GM18907 (cell line): ENCODE data around the gene GIGYF1.

Experiments used
- ATAC-seq: cut with Tn5 transposase; IDR thresholded peaks from one replicate; pipeline ENCODE4 v1.9.1; 2021; ENCODE audit warnings: mild to moderate bottlenecking, moderate library complexity; ENCODE audit not compliant: unreplicated experiment

GIGYF1 gene

DNA sequence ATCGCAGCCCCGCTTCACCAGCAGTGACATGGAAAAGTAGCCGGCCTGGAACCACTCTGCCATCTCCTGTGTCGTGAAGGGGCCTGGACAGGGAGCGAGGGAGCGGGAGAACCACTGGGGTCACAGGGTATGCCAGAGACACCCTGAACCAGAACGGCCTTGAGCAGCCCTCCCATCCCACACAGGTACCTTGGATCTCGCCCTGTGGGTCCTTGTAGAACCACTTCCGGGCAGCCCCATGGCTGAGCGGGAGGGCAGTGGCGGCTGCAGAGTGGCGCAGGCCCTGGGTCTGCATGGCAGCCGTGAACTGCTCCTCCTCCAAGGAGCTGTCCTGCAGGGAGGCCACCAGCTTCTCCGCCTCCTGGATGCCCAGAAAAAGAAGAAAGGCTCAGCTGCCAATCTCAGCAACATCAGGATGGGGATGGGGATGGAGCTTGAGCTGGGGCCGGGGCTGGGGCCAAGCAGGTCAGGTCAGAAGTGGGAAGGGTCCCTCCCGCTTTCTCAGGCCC, 9.5 kb downstream of the GIGYF1 start:
- ATAC-seq, result no peak

- no peak for ATAC-seq
Measured at GRCh38 chr7:100683659-100684533, 10.2 kb downstream of the GIGYF1 start.

- no peak for ATAC-seq
Measured at GRCh38 chr7:100682991-100683658, 10.9 kb downstream of the GIGYF1 start.

- ATAC-seq, result no peak
Measured at GRCh38 chr7:100682228-100682741, 11.8 kb downstream of the GIGYF1 start.

- ATAC-seq, result no peak
Measured at GRCh38 chr7:100681491-100682227, 12.4 kb downstream of the GIGYF1 start.

DNA sequence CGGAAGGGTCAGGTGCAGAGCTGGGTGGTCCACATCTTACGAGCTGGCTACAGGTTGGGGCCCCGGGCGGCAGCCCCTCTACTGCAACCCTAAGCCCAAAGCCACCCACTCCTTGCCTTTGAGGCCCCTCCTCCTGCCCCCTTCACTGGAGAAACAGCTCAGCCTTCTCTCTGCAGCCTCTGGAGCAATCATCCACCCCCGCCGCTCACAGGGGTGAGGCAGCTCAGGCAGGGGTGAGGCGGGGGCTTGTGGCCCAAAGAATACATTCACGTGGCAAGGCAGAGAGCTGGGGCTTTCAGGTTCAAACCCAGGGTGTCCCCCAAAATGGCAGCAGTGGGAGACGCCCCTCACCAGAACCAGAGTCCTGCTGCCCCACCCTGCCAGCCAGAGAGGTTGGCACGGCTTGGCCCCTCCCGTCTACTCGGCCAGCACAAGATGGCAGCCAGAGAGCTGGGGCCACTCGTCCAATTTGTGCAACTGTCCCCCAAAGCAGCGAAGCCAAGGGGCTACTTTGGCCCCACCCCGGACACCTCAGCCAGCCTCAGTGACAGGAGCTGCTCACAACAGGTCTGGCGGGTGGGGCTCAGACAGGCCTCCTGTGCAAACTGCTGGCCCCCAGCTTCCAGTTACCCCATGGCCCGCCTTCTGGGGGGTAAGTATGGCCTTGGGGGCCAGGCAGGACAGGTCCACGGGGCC, 13.3 kb downstream of the GIGYF1 start:
- no peak for ATAC-seq

DNA sequence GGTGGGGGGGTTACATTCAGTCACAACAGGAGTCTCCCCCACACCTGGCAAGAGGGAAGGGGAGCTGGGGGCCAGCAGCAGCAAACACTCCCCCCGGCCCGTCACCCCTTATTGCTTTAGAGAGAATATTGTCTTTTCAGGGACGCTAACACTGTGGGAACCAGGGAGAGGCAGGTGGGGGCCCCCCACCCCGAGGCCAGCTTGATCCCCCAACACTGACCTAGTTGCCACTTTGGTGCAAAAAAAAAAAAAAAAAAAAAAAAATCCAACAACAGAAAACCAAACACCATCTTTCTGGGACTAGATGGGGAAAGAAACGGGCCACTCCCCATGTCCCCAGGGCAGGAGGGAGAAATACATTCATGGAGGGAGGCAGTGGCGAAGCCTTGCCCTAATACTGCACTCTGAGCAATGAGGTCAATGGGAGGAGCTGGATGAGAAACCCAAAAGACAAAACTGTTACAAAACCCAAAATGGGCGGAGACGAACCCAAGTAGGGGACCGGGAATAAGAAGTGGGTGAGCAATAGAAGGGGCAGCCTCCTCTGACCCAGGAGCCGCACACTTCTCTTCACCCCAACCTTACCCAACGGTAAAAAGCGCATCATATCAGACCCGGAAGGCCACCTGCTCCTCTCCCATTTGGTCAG, 14.0 kb downstream of the GIGYF1 start:
- ATAC-seq, result no peak

DNA sequence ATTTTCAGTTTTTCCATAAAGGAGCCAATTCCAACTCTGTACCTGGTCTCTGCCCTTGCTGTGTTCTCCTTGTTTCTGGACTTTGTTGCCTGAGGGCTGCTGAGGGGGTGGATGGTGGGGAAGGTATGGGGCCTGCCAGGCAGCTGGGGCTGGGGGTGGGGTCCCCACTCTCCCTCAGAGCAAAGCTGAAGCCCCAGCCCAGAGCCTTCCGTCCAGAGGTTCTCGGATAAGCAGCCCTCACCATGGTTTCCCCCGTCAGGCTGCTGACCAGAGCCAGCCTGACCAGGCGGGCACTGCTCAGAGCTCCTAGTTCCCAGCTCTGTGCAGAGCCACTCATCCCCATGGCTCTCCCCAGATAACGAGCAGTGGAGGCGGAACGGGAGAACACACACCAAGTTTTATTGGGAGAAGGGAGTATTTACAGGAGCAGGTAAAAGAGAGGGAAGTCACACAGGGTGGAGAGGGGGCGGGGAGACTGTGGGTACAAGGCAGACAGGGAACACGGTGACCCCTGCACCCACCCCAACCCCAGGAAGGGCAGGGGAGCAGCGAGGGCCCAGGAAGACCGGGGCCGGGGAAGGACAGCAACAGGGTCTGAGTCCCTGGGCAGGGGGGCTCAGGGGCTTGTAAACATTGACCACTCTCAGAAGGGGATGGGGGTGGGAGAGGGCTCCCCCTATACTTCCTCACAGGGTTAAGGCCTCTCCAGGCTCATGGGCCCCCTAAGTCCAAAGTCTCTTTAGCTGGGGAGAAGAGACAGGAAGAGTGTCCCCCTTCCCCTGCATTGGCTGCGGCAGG, 14.7 kb downstream of the GIGYF1 start:
- ATAC-seq, result no peak

GRCh38 chr7:100678291-100678984, 15.6 kb downstream of the GIGYF1 start:
- ATAC-seq, result no peak

GRCh38 chr7:100677308-100678267, 16.5 kb downstream of the GIGYF1 start:
- ATAC-seq, result no peak

DNA sequence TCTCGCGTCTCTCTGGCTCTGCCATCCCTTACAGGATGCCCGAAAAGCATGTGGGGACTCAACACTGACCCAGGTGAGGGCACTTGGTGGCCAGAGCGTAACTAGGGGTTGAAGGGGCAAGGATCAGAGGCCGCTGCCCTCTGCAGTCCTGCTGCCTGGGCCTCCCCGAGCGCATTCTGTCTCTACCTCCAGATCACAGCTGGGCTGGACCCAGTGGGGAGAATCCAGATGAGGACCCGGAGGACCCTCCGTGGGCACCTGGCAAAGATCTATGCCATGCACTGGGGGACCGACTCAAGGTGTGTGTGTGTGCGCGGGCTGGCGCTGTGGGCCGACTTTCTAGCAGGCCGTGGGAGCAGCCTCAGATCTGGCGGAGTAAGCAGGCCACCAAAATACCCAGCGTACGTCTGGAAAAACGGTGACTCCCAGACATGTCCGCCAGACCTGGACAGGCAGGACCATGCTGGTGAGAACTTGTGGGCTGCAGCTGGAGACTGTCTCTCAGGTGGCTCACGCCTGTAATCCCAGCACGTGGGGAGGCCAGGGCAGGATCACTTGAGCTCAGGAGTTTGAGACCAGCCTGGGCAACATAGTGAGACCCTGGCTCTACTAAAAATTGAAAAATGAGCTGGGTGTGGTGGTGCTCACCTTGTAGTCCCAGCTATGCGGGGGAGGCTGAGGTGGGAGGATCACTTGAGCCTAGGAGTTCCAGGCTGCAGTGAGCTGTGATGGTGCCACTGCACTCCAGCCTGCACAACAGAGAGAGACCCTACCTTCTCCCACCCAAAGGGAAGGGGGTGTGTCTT, 17.3 kb downstream of the GIGYF1 start:
- no peak for ATAC-seq

DNA sequence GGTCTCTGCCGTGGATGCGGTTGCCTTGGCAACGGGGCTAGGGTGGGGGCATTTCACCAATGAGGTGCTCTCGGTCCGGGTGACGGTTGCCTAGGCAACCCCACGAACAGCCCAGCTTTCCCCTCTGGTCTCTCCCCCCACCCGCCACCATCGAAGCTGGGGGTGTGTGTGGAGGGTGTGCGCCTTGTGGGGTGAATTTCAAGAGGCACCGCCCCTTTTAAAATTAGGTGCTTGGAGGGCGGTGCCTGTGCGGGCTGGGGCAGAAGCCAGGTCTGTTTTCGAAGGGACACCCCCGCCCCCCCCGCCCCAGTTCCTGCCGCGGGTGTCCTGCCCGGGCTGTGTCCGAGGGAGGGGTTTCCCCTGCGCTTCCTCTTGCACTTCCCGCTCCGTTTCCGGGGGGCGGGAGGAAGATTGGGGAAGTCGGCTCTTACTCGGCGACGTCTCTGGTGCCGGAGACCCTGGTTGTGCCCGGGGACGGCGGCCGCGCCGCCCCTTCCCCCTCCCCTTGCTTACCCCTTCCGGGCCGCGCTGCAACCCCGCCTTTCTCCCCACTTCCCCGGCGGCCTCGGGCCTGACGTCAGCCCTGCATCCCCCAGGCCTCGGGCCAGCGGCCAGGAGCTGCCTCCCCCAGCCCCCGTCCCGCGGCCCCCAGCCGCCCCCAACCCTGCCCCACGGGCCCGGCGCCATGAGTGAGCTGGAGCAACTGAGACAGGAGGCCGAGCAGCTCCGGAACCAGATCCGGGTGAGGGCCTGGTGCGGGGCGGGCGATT, 18.3 kb downstream of the GIGYF1 start:
- ATAC-seq, result peak; percentile 35

GRCh38 chr7:100675105-100675451, 19.0 kb downstream of the GIGYF1 start:
- no peak for ATAC-seq

GRCh38 chr7:100674411-100675104, 19.5 kb downstream of the GIGYF1 start:
- no peak for ATAC-seq

DNA sequence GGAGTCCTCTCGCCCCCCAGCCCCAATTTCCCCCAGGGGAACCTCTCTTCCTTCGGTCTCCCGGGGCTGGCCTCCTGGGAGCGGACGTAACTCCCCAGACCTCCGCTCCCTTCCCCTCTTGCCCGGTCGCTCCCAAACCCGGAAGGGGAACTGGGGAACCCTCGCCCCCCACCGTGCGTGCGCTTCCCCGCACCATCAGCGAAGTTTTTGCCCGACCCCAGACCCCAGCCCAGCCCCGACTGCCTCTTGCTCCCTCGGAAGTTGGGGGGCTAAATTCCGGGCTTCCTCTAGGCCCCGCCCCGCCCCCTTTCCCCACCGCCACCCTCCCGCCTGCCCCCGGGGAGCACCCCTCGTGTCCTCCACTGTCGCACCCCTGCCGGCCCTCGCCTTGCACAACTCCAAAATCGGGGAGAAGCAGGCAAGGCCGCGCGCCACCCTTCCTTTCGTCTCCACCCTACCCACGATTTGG, 20.1 kb downstream of the GIGYF1 start:
- peak; percentile 10 for ATAC-seq
